GM19324 (cell line): Measurements from ENCODE around the gene RNF40.
A peak's percentile ranks its signal among the peaks of the same experiment; 100 is the strongest.

Experiments
- ATAC-seq: cut with Tn5 transposase; IDR thresholded peaks from one replicate; pipeline ENCODE4 v1.9.1; 2021; ENCODE audit warnings: mild to moderate bottlenecking, moderate library complexity; ENCODE audit not compliant: unreplicated experiment, low FRiP score

RNF40 gene

GRCh38 chr16:30761427-30761927 lies 645 bp upstream of the RNF40 start:
- peak; percentile 11 for ATAC-seq

DNA sequence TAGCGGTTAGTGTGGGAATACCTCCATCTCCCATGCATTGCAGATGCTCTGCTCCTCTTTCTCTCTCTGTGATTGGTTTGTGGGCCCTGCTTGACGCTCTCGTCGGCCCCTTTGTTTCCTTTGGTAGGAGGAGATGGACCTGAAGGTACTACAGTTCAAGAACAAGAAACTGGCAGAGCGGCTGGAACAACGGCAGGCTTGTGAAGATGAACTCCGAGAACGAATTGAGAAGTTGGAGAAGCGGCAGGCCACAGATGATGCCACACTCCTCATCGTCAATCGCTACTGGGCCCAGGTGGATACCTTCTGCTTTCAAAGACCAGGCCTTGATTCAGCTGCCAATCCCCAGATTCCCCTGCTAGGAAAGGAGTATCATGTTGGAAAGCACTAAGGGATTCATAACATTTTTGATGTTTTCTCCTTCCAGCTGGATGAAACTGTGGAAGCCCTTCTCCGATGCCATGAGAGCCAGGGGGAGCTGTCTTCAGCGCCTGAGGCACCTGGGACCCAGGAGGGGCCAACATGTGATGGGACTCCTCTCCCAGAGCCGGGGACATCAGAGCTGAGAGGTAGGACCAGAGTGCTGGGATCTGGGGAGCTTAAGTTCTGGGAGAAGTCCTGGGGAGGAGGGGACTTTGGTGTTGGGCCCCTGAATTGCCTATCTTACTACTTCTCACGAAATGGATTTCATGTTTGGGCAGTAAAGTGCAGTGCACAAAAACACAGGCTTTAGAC lies 1.0 kb downstream of the RNF40 start:
- ATAC-seq: no peak

GRCh38 chr16:30764086-30764485 lies 2.0 kb downstream of the RNF40 start:
- no peak for ATAC-seq

- ATAC-seq: no peak
Measured at GRCh38 chr16:30764816-30765465, 2.8 kb downstream of the RNF40 start.

DNA sequence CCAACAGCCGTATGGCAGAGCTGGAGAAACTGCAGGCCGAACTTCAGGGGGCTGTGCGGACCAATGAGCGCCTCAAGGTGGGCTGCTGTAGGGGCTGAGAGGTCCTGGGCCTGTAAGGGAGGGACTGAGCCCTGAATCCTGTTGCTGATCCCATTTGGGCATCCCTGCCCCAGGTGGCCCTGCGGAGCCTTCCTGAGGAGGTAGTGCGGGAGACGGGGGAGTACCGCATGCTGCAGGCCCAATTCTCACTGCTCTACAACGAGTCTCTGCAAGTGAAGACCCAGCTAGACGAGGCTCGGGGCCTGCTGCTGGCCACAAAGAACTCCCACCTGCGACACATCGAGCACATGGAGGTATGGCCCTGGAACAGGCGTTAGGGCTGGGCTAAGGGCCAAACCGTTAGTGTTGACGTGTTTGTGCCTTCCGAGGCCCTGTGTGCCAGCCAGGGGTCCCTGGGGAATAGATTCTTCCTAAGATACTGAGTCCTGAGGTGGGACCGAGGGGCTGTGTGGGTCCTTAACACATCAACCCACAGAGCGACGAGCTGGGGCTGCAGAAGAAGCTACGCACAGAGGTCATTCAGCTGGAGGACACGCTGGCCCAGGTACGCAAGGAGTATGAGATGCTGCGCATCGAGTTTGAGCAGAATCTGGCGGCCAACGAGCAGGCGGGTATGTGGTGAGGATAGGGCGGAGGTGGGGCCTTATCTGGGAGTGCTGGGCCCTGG lies 4.2 kb downstream of the RNF40 start:
- no peak for ATAC-seq

- ATAC-seq: no peak
Measured at GRCh38 chr16:30766933-30767284, 4.8 kb downstream of the RNF40 start.

DNA sequence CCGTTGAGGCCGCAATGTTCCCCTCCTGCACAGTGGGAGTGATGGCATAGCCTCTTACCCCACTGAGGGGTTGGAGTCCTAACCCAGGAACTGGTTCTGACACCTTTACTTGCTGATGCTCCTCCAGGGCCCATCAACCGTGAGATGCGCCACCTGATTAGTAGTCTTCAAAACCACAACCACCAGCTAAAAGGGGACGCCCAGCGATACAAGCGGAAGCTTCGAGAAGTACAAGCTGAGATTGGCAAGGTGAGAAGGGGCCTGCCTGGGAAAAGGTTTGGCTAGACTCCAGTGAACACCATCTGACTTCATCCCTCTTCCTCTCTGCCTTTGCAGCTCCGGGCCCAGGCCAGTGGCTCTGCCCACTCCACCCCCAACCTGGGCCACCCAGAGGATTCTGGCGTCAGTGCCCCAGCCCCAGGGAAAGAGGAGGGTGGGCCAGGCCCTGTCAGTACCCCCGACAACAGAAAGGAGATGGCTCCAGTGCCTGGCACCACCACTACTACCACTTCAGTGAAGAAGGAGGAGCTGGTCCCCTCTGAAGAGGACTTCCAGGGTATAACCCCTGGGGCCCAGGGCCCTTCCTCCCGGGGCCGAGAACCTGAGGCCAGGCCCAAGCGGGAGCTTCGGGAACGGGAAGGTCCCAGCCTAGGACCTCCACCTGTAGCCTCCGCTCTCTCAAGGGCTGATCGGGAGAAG lies 5.8 kb downstream of the RNF40 start:
- ATAC-seq: no peak

GRCh38 chr16:30768583-30769181 lies 6.6 kb downstream of the RNF40 start:
- ATAC-seq: no peak

GRCh38 chr16:30769379-30770089 lies 7.4 kb downstream of the RNF40 start:
- no peak for ATAC-seq

DNA sequence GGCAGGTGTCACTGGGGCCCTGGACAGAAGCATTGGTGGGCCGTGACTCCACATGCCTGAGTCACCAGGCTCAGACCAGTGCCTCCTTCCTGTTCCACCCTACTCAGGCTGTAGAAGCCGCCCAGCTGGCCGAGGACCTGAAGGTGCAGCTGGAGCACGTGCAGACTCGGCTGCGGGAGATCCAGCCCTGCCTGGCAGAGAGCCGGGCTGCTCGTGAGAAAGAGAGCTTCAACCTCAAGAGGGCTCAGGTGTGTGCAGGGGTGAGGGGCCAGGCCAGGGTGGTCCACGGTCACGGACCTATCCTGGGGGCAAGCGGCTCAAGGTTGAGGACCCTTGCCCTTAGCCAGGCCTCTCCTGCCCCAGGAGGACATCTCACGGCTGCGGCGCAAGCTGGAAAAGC lies 9.6 kb downstream of the RNF40 start:
- ATAC-seq: no peak

DNA sequence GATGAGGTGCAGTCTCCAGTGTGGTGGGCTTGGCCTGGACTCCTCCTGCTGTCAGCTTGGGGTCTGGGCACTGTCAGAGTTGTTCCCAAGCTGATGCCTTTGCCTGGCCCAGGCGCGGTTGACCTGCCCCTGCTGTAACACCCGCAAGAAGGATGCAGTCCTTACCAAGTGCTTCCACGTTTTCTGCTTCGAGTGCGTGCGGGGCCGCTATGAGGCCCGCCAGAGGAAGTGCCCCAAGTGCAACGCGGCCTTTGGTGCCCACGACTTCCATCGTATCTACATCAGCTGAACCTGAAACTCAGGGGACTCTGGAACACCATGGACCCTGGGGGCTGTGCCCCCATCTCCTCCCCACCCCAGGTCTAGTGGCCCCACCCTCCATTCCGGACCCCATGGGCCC lies 11.7 kb downstream of the RNF40 start:
- ATAC-seq: no peak

DNA sequence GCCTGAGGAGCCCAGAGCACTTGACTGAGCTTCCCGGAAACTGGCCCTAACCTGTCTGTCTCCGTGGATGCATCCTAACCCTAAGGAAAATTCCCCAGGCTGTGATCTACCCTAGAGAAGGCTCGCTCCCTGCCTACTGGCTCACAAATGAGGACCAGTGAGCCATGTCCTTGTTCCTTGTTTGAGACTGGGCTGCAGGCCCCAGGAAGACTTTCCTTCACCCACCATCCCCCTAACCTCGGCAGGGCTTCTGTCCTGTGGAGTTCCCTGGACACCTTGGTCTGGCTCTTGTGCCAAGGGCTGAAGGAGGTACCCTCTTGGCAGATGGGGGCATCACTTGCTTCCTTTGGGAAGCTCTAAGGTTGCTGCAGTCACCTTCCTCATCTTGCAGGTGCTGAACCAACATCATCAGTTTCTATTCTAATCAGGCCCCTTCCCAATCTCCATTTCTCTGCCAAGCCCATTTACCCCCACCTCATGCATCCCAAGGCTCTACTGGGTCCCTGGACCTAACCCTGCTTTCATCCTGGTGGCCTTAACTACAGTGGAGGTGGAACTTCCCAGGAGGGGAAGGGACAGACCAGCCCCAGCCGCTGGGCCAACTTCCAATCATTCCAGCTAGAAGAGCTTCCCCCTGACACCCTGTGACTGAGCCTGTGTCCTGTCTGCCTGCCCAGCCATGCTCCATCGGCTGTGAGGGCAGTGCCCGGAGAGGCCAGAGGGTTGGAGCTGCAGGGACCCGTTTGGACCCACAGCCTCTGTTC lies 12.4 kb downstream of the RNF40 start:
- ATAC-seq: no peak

GRCh38 chr16:30775131-30775391 lies 12.9 kb downstream of the RNF40 start:
- no peak for ATAC-seq

- no peak for ATAC-seq
Measured at GRCh38 chr16:30775392-30776188, 13.5 kb downstream of the RNF40 start.

GRCh38 chr16:30777591-30778297 lies 15.6 kb downstream of the RNF40 start:
- no peak for ATAC-seq

DNA sequence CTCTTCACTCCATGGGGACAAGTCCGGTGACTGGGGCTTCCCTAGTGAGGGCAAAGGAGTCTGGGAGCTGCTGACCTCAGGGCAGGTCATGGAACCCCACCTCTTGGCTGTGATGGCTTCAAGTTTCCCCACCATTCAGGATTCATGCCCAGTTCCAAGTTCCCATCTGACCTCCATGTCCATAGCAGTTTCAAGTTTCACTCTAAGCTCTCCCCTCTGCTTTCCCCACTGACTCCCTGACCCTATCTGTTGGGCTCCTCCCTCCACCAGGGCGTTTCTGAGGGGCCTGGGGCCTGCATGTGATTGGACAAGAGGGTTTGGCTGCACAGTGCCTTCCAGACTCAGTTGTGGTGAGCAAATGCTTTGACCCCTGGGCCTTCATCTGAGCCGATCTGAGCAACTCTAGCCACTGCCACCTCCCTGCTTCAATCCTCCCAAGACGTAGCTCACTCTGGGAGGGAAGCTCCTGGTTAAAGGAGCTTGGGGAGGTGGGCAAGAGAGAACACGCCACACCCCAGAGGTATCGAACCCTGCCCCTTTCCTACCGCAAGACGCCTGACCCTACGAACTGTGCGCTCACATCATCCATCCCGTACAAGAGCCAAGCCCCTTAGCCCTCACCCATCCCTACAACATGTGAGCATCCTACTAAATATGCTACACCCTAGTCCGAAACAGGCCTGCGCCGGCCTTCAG lies 16.6 kb downstream of the RNF40 start:
- ATAC-seq: no peak

GRCh38 chr16:30779596-30779995 lies 17.5 kb downstream of the RNF40 start:
- ATAC-seq: no peak
